ENCODE data around the gene UBQLNL. TPM values are rescaled to one million over a fixed set of nuclear protein-coding genes. Genes with fewer than 3 reads are reported as not detected.

Gene UBQLNL
- total RNA-seq, 1 experiment from 2014 or later: 0.24 TPM

- TF ChIP-seq ERG (CRISPR knock-in tag; IDR thresholded peaks at IDR 0.05) (no peak), ATF2 (CRISPR knock-in tag; IDR thresholded peaks at IDR 0.05; ENCODE audit: borderline replicate concordance, low read depth) (no peak), ZNF232 (CRISPR knock-in tag; IDR thresholded peaks at IDR 0.05) (no peak), ZBTB21 (CRISPR knock-in tag; IDR thresholded peaks at IDR 0.05; ENCODE audit: borderline replicate concordance) (no peak), SP1 (CRISPR knock-in tag; conservative IDR thresholded peaks at IDR 0.05) (no peak), ZNF416 (CRISPR knock-in tag; IDR thresholded peaks at IDR 0.05) (no peak), GTF2I (CRISPR knock-in tag; conservative IDR thresholded peaks at IDR 0.05) (no peak), MAX (CRISPR knock-in tag; IDR thresholded peaks at IDR 0.05) (no peak), ZNF219 (CRISPR knock-in tag; IDR thresholded peaks at IDR 0.05; ENCODE audit: borderline replicate concordance) (no peak)
Observed at GRCh38 chr11:5489576-5490357, 26.7 kb downstream of the UBQLNL start (continued).

- no peaks in the 10 kb centered on the region for H3K36me3 Mint-ChIP-seq
- DNase-seq (ENCODE audit: low spot score): no peak
- no peaks in the 10 kb centered on the region for H3K9me3 Mint-ChIP-seq
- no peak for ATAC-seq
- no peaks in the 10 kb centered on the region; the same call in 1 of the 2 replicates for H3K27me3 Mint-ChIP-seq (ENCODE audit: low read depth)
- H3K4me3 Mint-ChIP-seq: no peak overlapping the region
- CTCF ChIA-PET: no interaction called here
- H3K27ac Mint-ChIP-seq: no peak overlapping the region
- TF ChIP-seq HMGXB4 (CRISPR knock-in tag; IDR thresholded peaks at IDR 0.05) (no peak), ETV6 (CRISPR knock-in tag; IDR thresholded peaks at IDR 0.05) (no peak), GRHL2 (CRISPR knock-in tag; IDR thresholded peaks at IDR 0.05; ENCODE audit: insufficient replicate concordance, severe bottlenecking) (no peak), AFF4 (CRISPR knock-in tag; IDR thresholded peaks at IDR 0.05; ENCODE audit: borderline replicate concordance) (no peak), EMX1 (CRISPR knock-in tag; IDR thresholded peaks at IDR 0.05) (no peak), NR3C1 (CRISPR knock-in tag; conservative IDR thresholded peaks at IDR 0.05; ENCODE audit: low read depth) (no peak)
- H3K4me1 Mint-ChIP-seq: no peaks in the 10 kb centered on the region
- POLR2A ChIA-PET: no interaction called here
Observed at GRCh38 chr11:5488798-5489399, 27.6 kb downstream of the UBQLNL start.

Measured in WTC11 (cell line).